ENCODE measurements around the gene SIGLEC7.

Gene SIGLEC7

GRCh38 chr19:51164215-51164614, 22.1 kb downstream of the SIGLEC7 start:
- no peak for DNase-seq (ENCODE audit: extremely low read depth in 1 of 2, low read depth in 1 of 2)

- DNase-seq (ENCODE audit: extremely low read depth in 1 of 2, low read depth in 1 of 2): peak; percentile 8 to 22
Measured at GRCh38 chr19:51166846-51167490, 24.9 kb downstream of the SIGLEC7 start.

- DNase-seq (ENCODE audit: extremely low read depth in 1 of 2, low read depth in 1 of 2): no peak
Measured at GRCh38 chr19:51168564-51169282, 26.6 kb downstream of the SIGLEC7 start.

GRCh38 chr19:51169283-51169918, 27.3 kb downstream of the SIGLEC7 start:
- peak; percentile 20 to 25 for DNase-seq (ENCODE audit: extremely low read depth in 1 of 2, low read depth in 1 of 2)

- DNase-seq (ENCODE audit: extremely low read depth in 1 of 2, low read depth in 1 of 2): no peak
Measured at GRCh38 chr19:51172223-51172622, 30.1 kb downstream of the SIGLEC7 start.

- no peak for DNase-seq (ENCODE audit: extremely low read depth in 1 of 2, low read depth in 1 of 2)
Measured at GRCh38 chr19:51173681-51174080, 31.6 kb downstream of the SIGLEC7 start.

- DNase-seq (ENCODE audit: extremely low read depth in 1 of 2, low read depth in 1 of 2): no peak
Measured at GRCh38 chr19:51179256-51179655, 37.2 kb downstream of the SIGLEC7 start.

GRCh38 chr19:51181377-51181912, 39.3 kb downstream of the SIGLEC7 start:
- DNase-seq (ENCODE audit: extremely low read depth in 1 of 2, low read depth in 1 of 2): no peak

GRCh38 chr19:51181913-51182419, 39.9 kb downstream of the SIGLEC7 start:
- DNase-seq (ENCODE audit: extremely low read depth in 1 of 2, low read depth in 1 of 2): peak in 1 of 2 donors; percentile 25

GRCh38 chr19:51183629-51184028, 41.5 kb downstream of the SIGLEC7 start:
- DNase-seq (ENCODE audit: extremely low read depth in 1 of 2, low read depth in 1 of 2): no peak

GRCh38 chr19:51185069-51185867, 43.2 kb downstream of the SIGLEC7 start:
- DNase-seq (ENCODE audit: extremely low read depth in 1 of 2, low read depth in 1 of 2): no peak

GRCh38 chr19:51185868-51186215, 43.7 kb downstream of the SIGLEC7 start:
- no peak for DNase-seq (ENCODE audit: extremely low read depth in 1 of 2, low read depth in 1 of 2)

- no peak for DNase-seq (ENCODE audit: extremely low read depth in 1 of 2, low read depth in 1 of 2)
Measured at GRCh38 chr19:51186323-51186722, 44.2 kb downstream of the SIGLEC7 start.

GRCh38 chr19:51187395-51188226, 45.5 kb downstream of the SIGLEC7 start:
- DNase-seq (ENCODE audit: extremely low read depth in 1 of 2, low read depth in 1 of 2): no peak

GRCh38 chr19:51188227-51188559, 46.1 kb downstream of the SIGLEC7 start:
- no peak for DNase-seq (ENCODE audit: extremely low read depth in 1 of 2, low read depth in 1 of 2)

GRCh38 chr19:51192689-51193088, 50.6 kb downstream of the SIGLEC7 start:
- no peak for DNase-seq (ENCODE audit: extremely low read depth in 1 of 2, low read depth in 1 of 2)

- no peak for DNase-seq (ENCODE audit: extremely low read depth in 1 of 2, low read depth in 1 of 2)
Measured at GRCh38 chr19:51194527-51195315, 52.6 kb downstream of the SIGLEC7 start.

GRCh38 chr19:51195316-51195586, 53.1 kb downstream of the SIGLEC7 start:
- no peak for DNase-seq (ENCODE audit: extremely low read depth in 1 of 2, low read depth in 1 of 2)

- no peak for DNase-seq (ENCODE audit: extremely low read depth in 1 of 2, low read depth in 1 of 2)
Measured at GRCh38 chr19:51195616-51196015, 53.5 kb downstream of the SIGLEC7 start.

- no peak for DNase-seq (ENCODE audit: extremely low read depth in 1 of 2, low read depth in 1 of 2)
Measured at GRCh38 chr19:51196181-51196580, 54.1 kb downstream of the SIGLEC7 start.
